GM10266 (cell line): ENCODE data around the gene MUC4.
"Not testable (repeated sequence)": the region's sequence is repeated elsewhere in the genome, so short reads cannot be mapped to it uniquely, and the experiment has no call there.

Experiments used
- DNase-seq: peaks from one replicate; pipeline ENCODE4 v3.0.0; 2012; ENCODE audit errors: extremely low spot score
- CTCF ChIP-seq: IDR thresholded peaks from 2 replicates; pipeline ENCODE4 v1.5.1; 2012; ENCODE audit warnings: mild to moderate bottlenecking, low read depth; ENCODE audit not compliant: control insufficient read depth, insufficient read depth; ENCODE audit errors: missing control alignments

The MUC4 gene

GRCh38 chr3:195788711-195789581, 22.8 kb downstream of the MUC4 start:
- peak; percentile 7 for TF ChIP-seq CTCF
- no peak for DNase-seq

- DNase-seq: not testable (repeated sequence)
Measured at GRCh38 chr3:195785781-195786405, 25.8 kb downstream of the MUC4 start.

GRCh38 chr3:195784031-195784430, 27.7 kb downstream of the MUC4 start:
- DNase-seq: not testable (repeated sequence)

- DNase-seq: not testable (repeated sequence)
Measured at GRCh38 chr3:195781236-195781635, 30.5 kb downstream of the MUC4 start.

GRCh38 chr3:195777975-195778374, 33.8 kb downstream of the MUC4 start:
- DNase-seq: no peak
- TF ChIP-seq CTCF: no peak

- peak; percentile 54 for TF ChIP-seq CTCF
- no peak for DNase-seq
Measured at GRCh38 chr3:195774917-195775316, 36.8 kb downstream of the MUC4 start.

- no peak for TF ChIP-seq CTCF
- DNase-seq: no peak
Measured at GRCh38 chr3:195773956-195774537, 37.7 kb downstream of the MUC4 start.

- DNase-seq: no peak
- TF ChIP-seq CTCF: no peak
Measured at GRCh38 chr3:195771646-195772300, 40.0 kb downstream of the MUC4 start.

GRCh38 chr3:195770841-195771645, 40.7 kb downstream of the MUC4 start:
- DNase-seq: not testable (repeated sequence)
